DND-41 (cell line): ENCODE data around the gene NDUFS6.

Source experiments
- CTCF ChIP-seq: IDR thresholded peaks from 2 replicates; pipeline ENCODE4 v1.5.1; 2012; ENCODE audit warnings: borderline replicate concordance, low read length, moderate library complexity, mild to moderate bottlenecking; ENCODE audit not compliant: poor library complexity, severe bottlenecking; ENCODE audit errors: extremely low read depth
- EZH2 ChIP-seq: IDR thresholded peaks from 3 replicates; pipeline ENCODE4 v1.6.1; 2012; ENCODE audit warnings: borderline replicate concordance, low read depth, mild to moderate bottlenecking, moderate library complexity, low read length, inconsistent platforms; ENCODE audit not compliant: severe bottlenecking

- TF ChIP-seq CTCF (no peak), EZH2 (no peak)
Observed at GRCh38 chr5:1838013-1838412, 36.8 kb downstream of the NDUFS6 start.
